LHCN-M2 (cell line): ENCODE results near the gene PLEKHO2. TPM values are rescaled to one million over a fixed set of nuclear protein-coding genes. Genes with fewer than 3 reads are reported as not detected.

Experiments
- DNase-seq: peaks from one replicate; pipeline ENCODE4 v3.0.0-alpha.2; 2012; ENCODE audit warnings: low read depth
- total RNA-seq: library from RNA; depleted of rRNA; stranded (reverse); fragments of >200 nt; gene quantifications from 2 replicates; pipeline ENCODE4 v1.2.3, GENCODE V29; 2014; rRNA removed

The PLEKHO2 gene
- total RNA-seq, 1 experiment from 2014 or later: 33.8 TPM

DNA sequence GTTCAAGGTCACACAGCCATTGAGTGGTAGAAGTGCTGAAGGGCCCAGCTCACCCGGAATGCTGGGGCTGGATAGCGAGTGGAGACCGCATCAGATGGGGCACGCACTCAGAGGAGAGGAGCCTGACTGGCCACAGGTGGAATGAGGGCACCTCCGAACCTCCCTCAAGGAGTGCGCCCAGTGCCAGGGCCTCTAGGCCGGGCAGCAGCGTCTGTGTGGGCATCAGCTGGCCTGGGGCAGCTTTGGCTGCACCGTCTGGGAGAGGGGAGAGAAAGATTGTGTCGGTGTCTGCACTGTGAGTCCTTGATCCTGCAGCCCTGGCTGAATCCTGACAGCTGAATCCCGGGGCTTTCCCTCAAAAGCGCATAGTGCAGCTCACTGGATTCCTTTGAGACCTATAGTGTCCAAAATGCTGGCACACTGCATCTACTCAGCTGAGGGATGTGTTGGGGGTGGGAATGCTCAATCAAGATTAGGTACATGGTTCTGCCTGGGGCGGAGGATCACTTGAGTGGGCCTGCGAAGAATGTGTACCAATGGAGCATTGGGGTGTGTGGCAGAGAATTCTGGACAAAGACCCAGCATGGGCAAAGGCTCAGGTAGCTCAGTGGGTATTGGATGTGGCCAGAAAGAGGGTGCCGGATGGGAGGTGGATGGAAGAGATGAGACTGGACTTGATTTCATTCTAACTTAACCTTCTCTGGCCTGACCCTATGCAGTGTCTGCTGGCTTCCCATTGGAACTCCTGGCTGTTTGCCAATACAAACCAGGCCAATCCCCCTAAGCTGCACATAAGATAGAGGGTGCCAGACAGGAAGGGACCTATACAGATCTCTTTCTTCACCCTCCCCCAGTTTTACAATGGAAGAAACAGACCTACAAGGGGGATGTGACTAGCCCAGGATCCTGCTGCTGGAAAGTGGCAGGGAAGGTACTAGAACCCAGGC lies 70.9 kb downstream of the PLEKHO2 start:
- no peak for DNase-seq

DNA sequence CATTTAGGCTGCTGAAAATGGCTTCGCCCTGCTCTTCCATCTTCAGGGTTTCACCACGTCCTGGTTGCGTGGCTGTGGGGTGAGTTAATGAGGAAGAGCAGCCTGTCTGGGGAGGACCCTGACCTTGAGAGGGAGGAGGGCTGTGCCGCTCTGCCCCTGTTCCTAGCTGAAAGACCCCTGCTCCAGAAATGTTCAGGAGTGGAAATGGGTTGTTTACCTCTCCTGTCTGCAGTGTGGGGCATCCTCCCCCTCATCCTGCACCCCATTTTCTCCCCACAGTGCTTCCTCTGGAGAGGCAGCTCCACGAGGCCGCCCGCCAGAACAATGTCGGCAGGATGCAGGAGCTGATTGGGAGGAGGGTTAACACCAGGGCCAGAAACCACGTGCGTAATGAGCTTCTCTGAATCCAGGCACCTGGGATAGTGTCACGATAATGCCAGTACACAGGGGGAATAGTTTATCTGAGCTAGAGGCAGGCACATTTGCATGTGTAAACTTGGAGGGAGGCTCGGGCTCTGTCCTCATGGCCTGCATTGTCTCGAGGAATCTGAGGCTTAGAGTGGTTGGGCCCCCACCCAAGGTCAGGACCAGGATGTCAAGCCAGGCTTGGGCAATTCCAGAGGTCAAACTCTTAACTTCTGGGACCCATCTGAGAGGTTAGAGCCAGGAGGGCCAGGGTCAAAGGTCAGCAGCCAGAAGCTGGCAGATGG lies 74.0 kb downstream of the PLEKHO2 start:
- no peak for DNase-seq

DNA sequence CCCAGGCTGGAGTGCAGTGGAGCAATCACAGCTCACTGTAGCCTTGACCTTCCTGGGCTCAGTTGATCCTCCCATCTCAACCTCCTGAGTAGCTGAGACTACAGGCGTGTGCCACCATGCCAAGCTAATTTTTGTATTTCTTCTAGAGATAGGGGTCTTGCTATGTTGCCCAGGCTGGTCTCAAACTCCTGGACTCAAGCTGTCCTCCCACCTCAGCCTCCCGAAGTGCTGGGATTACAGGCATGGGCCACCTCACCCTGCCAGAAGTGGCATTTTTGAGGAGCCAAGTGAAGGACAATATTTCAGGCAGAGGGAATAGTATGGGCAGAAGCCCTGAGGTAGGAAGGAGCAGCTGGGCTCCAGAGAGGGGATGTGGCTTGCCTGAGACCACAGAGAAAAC lies 74.7 kb downstream of the PLEKHO2 start:
- no peak for DNase-seq

DNA sequence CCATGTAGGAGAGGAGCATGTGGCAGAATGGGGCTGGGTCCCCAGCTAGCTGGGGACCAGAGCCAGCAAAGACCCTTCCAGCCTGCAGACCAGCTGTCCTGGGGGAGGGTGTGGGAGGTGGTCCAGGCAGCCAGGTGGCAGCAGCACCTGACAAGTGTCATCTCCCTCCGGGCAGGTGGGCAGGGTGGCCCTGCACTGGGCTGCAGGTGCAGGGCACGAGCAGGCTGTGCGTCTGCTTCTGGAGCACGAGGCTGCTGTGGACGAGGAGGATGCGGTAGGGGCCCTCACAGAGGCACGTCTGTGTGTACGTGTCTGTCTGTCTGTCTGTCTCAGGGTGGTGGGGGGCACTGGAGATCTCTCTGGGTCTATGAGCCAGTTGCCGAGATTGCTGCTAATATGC lies 75.5 kb downstream of the PLEKHO2 start:
- DNase-seq: no peak

Other genes starting within 250 kb of the PLEKHO2 start
- gene RBPMS2, start 66.3 kb upstream of the PLEKHO2 start, total RNA-seq: not detected in 2 replicates
- 26.4 and 43.9 TPM in 2 replicates for gene PIF1, start 16.3 kb upstream of the PLEKHO2 start, total RNA-seq
- 1.9 and 2.8 TPM in 2 replicates for gene ANKDD1A, start 70.0 kb downstream of the PLEKHO2 start, total RNA-seq
- gene SPG21, start 148.0 kb downstream of the PLEKHO2 start, total RNA-seq: 96.8 and 99.6 TPM in 2 replicates
- 28.7 and 36.5 TPM in 2 replicates for gene MTFMT, start 187.7 kb downstream of the PLEKHO2 start, total RNA-seq
- gene SLC51B, start 203.5 kb downstream of the PLEKHO2 start, total RNA-seq: 0.23 TPM in 1 of 2 replicates, not detected in the other
- not detected in 2 replicates for gene RASL12, start 226.1 kb downstream of the PLEKHO2 start, total RNA-seq
- not detected in 2 replicates for gene KBTBD13, start 234.8 kb downstream of the PLEKHO2 start, total RNA-seq